ENCODE data around the gene ZCCHC7.

ZCCHC7 gene

GRCh38 chr9:37220971-37221370 lies 100.6 kb downstream of the ZCCHC7 start:
- no peak for DNase-seq (ENCODE audit: low read depth)
- TF ChIP-seq CTCF (IDR thresholded peaks at IDR 0.05; ENCODE audit: low read depth, low read length, missing control alignments) = no peak
- H3K4me3 ChIP-seq (ENCODE audit: low read depth, low read length) = no peak overlapping the region

- H3K4me3 ChIP-seq (ENCODE audit: low read depth, low read length) = no peak overlapping the region
- no peak for DNase-seq (ENCODE audit: low read depth)
- TF ChIP-seq CTCF (IDR thresholded peaks at IDR 0.05; ENCODE audit: low read depth, low read length, missing control alignments) = no peak
These were observed 101.2 kb downstream of the ZCCHC7 start for GRCh38 chr9:37221489-37222106.

- H3K4me3 ChIP-seq (ENCODE audit: low read depth, low read length) = no peak overlapping the region
- no peak for DNase-seq (ENCODE audit: low read depth)
- TF ChIP-seq CTCF (IDR thresholded peaks at IDR 0.05; ENCODE audit: low read depth, low read length, missing control alignments) = no peak
These were observed 109.1 kb downstream of the ZCCHC7 start for GRCh38 chr9:37229455-37229854.

- TF ChIP-seq CTCF (IDR thresholded peaks at IDR 0.05; ENCODE audit: low read depth, low read length, missing control alignments) = no peak
- H3K4me3 ChIP-seq (ENCODE audit: low read depth, low read length) = no peak overlapping the region
- DNase-seq (ENCODE audit: low read depth) = no peak
These were observed 109.6 kb downstream of the ZCCHC7 start for GRCh38 chr9:37229882-37230482.

- no peak overlapping the region for H3K4me3 ChIP-seq (ENCODE audit: low read depth, low read length)
- peak; percentile 15 for DNase-seq (ENCODE audit: low read depth)
- no peak for TF ChIP-seq CTCF (IDR thresholded peaks at IDR 0.05; ENCODE audit: low read depth, low read length, missing control alignments)
These were observed 116.4 kb downstream of the ZCCHC7 start for GRCh38 chr9:37236822-37237221.

- no peak for DNase-seq (ENCODE audit: low read depth)
- TF ChIP-seq CTCF (IDR thresholded peaks at IDR 0.05; ENCODE audit: low read depth, low read length, missing control alignments) = no peak
- H3K4me3 ChIP-seq (ENCODE audit: low read depth, low read length) = no peak overlapping the region
These were observed 117.7 kb downstream of the ZCCHC7 start for GRCh38 chr9:37238122-37238521.

Data from GM12864 (cell line).